Urinary bladder (tissue), 4 donors: ENCODE data around the gene ERLIN1. TPM values are rescaled to one million over a fixed set of nuclear protein-coding genes. Genes with fewer than 3 reads are reported as not detected.

Experiments
- DNase-seq: peaks from one replicate; pipeline ENCODE4 v3.0.0-alpha.2; 2015; ENCODE audit errors: extremely low spot score
- H3K27ac ChIP-seq: one replicate; pipeline ENCODE4 v1.5.1; 2013; ENCODE audit warnings: low read depth, mild to moderate bottlenecking, moderate library complexity
- H3K36me3 ChIP-seq: one replicate; pipeline ENCODE4 v1.6.1; 2013; ENCODE audit warnings: mild to moderate bottlenecking, moderate library complexity; ENCODE audit not compliant: insufficient read depth
- H3K4me1 ChIP-seq: one replicate; pipeline ENCODE4 v1.6.1; 2013; ENCODE audit warnings: mild to moderate bottlenecking, moderate library complexity; ENCODE audit not compliant: insufficient read depth
- H3K4me3 ChIP-seq: one replicate; pipeline ENCODE4 v1.5.1; 2013; ENCODE audit warnings: low read depth, low read length
- WGBS: extraction: QIAGEN DNeasy Blood & Tissue Kit; methylation state at CpG from one replicate; pipeline ENCODE4 v1.1.7; 2013; 5-methylcytosine and 5-hydroxymethylcytosine counted together
- polyA plus RNA-seq: library from polyadenylated mRNA; stranded (reverse); fragments of 200-250 nt; gene quantifications from one replicate; pipeline ENCODE4 v1.2.3, GENCODE V29; 2013
- total RNA-seq: library from RNA; depleted of rRNA; stranded (reverse); fragments of >200 nt; gene quantifications from one replicate; pipeline ENCODE4 v1.2.3, GENCODE V29; 2014
- donor health status: healthy with polysubstance abuse.
- donor health status: healthy.

The ERLIN1 gene
- total and polyA plus RNA-seq, 2 donors = 23.7 to 33.7 TPM

- DNase-seq = no peak
- no peak overlapping the region for H3K27ac ChIP-seq
These were observed 989 bp downstream of the ERLIN1 start for GRCh38 chr10:100184840-100185239.

GRCh38 chr10:100184426-100184825, 1.4 kb downstream of the ERLIN1 start:
- Histone ChIP-seq H3K36me3 (no peaks in the 10 kb centered on the region), H3K27ac (no peak overlapping the region), H3K4me3 (no peak overlapping the region), H3K4me1 (peaks cover 2% of the 10 kb centered on the region)
- 31% methylated on average over 1 of the region's 1 CpG for WGBS
- no peak for DNase-seq

More at GRCh38 chr10:100184840-100185239, 989 bp downstream of the ERLIN1 start:
- H3K4me1 ChIP-seq = peaks cover 2% of the 10 kb centered on the region
- WGBS = 3% methylated on average over 4 of the region's 4 CpGs
- H3K4me3 ChIP-seq = peak overlapping the region; percentile 93
- no peaks in the 10 kb centered on the region for H3K36me3 ChIP-seq

DNA sequence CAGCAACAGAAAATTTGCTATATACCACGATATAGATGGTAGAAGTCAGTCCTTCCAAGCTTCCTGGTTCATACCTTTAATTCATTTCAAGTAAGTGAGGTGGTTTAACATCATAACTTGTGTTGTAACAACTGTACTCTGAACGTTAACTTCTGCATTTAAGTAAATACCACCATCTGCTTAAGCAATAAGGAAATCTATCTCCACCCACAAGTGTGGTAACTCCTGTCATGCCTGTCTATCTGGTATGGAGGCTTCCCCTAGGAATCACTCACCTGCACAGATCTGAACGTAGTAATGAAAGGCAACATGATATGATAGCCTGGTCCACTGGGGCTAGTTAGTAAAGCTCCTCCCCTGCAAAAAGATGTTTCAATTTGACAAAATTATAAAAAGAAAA, 2.3 kb downstream of the ERLIN1 start:
- WGBS = 66% methylated on average over 3 of the region's 3 CpGs
- peaks cover 1% of the 10 kb centered on the region for H3K36me3 ChIP-seq
- no peak for DNase-seq
- H3K4me1 ChIP-seq = peaks cover 2% of the 10 kb centered on the region
- H3K27ac ChIP-seq = no peak overlapping the region
- no peak overlapping the region for H3K4me3 ChIP-seq

DNA sequence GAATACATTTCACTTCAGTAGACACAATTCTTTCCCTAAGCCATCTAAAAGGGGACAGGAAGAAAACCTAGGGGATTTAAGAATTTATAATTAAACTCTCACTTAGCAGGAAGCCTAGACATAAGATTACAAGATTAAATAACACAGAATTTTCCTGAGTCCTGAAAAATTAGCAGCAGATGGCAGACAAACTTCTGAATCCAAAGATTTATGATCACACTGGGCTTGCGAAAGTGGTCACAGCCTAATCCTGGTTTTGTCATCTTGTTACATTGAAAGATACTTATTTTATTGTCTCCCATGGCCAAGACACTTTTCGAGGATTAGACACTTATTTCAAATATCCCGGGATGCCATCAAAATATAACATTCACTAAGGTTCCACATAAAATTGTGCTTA, 2.9 kb downstream of the ERLIN1 start:
- WGBS = 90% methylated on average over 3 of the region's 3 CpGs
- no peak for DNase-seq
- H3K4me1 ChIP-seq = peaks cover 2% of the 10 kb centered on the region
- peaks cover 3% of the 10 kb centered on the region for H3K36me3 ChIP-seq
- no peak overlapping the region for H3K4me3 ChIP-seq
- H3K27ac ChIP-seq = peak overlapping the region; percentile 34

GRCh38 chr10:100182281-100182680, 3.5 kb downstream of the ERLIN1 start:
- Histone ChIP-seq H3K4me1 (peaks cover 2% of the 10 kb centered on the region), H3K4me3 (no peak overlapping the region), H3K27ac (no peak overlapping the region), H3K36me3 (peaks cover 3% of the 10 kb centered on the region)
- no peak for DNase-seq
- 96% methylated on average over 6 of the region's 6 CpGs for WGBS

DNA sequence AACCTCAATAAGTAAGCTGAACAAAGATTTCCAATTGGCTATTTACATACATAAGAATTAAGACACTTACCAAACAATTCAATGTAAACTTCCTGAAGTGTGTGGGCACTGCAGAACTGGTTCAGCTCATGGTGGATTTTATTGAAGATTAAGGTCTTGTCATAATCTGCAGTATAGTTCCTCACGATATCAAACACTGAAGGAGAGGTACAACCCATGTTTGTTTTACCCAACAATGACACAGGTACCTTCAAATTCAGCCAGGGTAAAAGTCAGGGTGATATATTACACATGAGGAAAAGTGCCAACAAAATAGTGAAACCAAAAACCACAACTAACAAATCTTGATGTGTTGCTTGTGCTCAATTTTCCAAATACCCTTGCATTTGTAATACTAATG, 10.0 kb downstream of the ERLIN1 start:
- peaks cover 12% of the 10 kb centered on the region for H3K36me3 ChIP-seq
- H3K4me1 ChIP-seq = no peaks in the 10 kb centered on the region
- peak overlapping the region; percentile 38 for H3K27ac ChIP-seq
- no peak overlapping the region for H3K4me3 ChIP-seq
- 70% methylated on average over 1 of the region's 1 CpG for WGBS
- no peak for DNase-seq

DNA sequence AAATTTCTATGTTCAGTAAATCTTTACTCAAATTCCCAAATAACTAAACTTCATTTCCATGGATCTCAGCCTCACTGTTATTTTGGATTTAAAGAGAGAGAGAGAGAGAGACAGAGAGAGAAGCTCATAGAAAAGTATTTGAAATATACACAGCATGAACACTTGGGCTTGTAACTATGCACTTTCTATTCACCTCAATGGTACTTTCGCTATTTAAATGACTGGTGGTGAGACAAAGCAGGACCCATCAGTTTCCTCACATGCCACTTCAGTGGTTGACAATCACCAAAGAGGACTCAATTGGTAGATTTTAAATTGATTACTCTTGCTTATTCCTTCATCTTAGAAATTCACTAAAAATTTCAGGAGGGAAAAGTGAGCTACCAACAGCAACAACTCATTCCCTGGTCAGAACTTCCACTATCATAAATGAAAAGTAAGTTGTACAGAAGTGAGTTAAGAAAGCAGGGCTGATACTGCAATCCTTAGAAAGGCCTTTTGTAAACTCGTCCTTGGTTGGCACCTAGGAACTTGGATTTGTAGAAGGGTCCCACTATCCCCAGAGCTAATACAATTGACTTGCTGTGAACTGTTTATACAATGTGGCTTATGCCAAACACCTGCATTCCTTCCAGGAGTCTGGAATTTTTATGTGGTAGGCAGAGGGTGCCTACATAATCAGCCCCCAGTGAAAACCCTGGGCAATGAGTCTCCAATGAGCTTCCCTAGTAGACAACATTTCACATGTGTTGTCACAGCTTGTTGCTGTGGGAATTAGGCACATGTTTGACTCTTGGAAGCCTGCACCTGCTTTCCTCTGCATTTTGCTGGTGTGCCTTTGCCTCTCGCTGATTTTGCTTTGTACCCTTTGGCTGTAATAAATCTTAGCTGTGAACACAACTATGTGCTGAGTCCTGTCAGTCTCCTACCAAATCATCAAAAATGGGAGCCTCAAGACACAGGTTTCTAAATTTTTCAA, 10.8 kb downstream of the ERLIN1 start:
- no peak overlapping the region for H3K4me3 ChIP-seq
- no peak overlapping the region for H3K27ac ChIP-seq
- 92% methylated on average over 3 of the region's 3 CpGs for WGBS
- DNase-seq = no peak
- peaks cover 12% of the 10 kb centered on the region for H3K36me3 ChIP-seq
- no peaks in the 10 kb centered on the region for H3K4me1 ChIP-seq

GRCh38 chr10:100173035-100173434, 12.8 kb downstream of the ERLIN1 start:
- Histone ChIP-seq H3K4me1 (no peaks in the 10 kb centered on the region), H3K4me3 (no peak overlapping the region), H3K27ac (no peak overlapping the region), H3K36me3 (peaks cover 9% of the 10 kb centered on the region)
- no peak for DNase-seq
- 95% methylated on average over 6 of the region's 6 CpGs for WGBS

- H3K4me1 ChIP-seq = no peaks in the 10 kb centered on the region
- no peak overlapping the region for H3K27ac ChIP-seq
- peaks cover 9% of the 10 kb centered on the region for H3K36me3 ChIP-seq
- 92% methylated on average over 1 of the region's 1 CpG for WGBS
- no peak overlapping the region for H3K4me3 ChIP-seq
- DNase-seq = no peak
These were observed 13.5 kb downstream of the ERLIN1 start for GRCh38 chr10:100172349-100172748.

DNA sequence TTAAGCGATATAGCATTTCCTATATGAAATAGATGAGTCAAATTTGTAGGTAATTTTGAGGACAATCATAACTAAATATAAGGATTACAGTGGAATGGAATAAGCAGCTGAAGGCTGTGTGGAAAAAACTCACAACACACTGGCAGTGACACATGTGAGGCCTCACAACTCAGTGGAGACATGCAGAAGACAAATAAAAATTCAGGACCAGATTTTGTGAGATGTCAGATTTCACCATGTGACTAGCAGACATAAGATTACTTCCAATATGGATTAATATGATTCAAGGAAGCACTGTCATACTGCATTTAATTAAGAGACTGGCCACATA, 17.6 kb downstream of the ERLIN1 start:
- no peak overlapping the region for H3K4me3 ChIP-seq
- DNase-seq = no peak
- WGBS = 90% methylated on average over 1 of the region's 1 CpG
- peaks cover 5% of the 10 kb centered on the region for H3K36me3 ChIP-seq
- no peaks in the 10 kb centered on the region for H3K4me1 ChIP-seq
- no peak overlapping the region for H3K27ac ChIP-seq

DNA sequence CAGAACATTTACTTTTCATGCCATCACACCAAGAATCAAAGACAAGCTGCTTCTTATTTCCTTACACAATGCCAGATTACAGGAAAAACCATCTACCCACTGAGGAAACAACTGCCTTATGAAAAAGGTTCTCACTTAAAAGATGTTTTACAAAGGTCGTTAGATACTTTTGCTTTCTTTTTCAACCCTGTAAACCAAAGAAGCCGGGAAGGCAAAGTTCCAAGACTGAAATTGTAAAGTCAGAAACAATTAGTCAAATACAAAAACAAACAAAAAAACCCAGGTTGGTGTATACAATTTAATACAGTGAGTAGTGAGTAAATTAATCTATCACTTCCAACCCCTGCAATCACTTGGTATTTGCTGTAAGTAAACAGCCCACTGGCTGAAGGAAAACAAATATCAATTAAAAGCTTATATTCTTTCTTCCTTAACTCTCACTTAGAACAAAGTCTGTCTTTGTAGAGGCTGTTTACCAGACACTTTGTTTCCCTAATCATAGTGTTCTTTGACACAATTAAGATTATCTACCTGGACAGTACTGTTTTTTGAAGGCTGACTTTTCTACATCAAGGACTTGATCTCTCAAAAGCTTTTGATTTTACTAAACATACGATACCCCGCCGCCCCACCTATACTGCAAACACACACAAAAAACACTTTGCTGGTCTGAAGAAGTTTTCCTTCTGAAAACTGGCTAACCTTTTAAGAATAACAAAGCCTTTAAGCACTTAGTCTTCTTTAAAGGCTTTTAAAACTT, 18.1 kb downstream of the ERLIN1 start:
- Histone ChIP-seq H3K27ac (no peak overlapping the region), H3K4me1 (no peaks in the 10 kb centered on the region), H3K4me3 (no peak overlapping the region), H3K36me3 (peaks cover under 1% of the 10 kb centered on the region)
- no peak for DNase-seq
- WGBS = 79% methylated on average over 5 of the region's 5 CpGs

DNA sequence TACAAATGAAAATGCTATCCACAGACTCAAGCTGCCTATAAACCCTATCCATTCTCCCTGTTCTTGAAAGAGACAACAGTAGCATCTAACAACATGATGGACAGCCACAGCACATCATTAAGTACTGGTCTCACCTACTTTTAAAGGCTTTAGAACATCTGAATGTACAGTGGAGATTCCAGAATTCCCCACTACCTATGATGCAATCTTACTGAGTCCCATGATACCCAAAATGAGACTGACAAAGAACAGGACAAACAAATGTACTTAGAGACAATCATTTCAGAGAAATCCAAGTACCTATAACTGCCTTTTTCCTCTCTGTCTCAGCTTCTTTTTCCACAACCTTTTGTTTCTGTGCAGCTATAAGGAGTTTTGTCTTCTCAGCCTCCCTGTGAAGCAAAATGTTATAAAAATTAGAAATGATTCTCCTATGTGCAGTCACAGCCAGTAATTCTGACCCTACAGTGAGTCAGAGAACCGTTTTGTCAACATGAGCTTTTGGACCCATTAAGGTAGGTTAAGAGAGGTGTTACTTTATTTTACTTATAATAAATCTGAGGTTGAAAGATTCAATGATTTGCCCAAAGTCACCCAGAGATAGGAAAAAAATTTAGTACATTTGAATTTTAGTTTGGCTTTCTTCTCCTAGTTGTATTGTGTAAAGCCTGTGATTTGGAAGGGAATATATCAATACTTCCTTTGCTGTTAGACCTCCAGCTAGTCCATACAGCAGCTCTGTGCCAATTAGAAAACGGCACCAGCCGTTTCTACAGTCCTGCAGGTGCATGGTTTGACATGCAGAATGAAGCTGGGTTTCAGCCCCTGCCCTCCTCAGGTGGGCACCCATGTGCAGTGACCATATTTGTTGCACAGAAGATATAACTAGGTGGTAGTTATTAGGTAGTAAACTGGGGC, 21.9 kb downstream of the ERLIN1 start:
- no peaks in the 10 kb centered on the region for H3K4me1 ChIP-seq
- H3K27ac ChIP-seq = no peak overlapping the region
- 90% methylated on average over 3 of the region's 3 CpGs for WGBS
- H3K4me3 ChIP-seq = no peak overlapping the region
- DNase-seq = no peak
- H3K36me3 ChIP-seq = no peaks in the 10 kb centered on the region

GRCh38 chr10:100162696-100163095, 23.1 kb downstream of the ERLIN1 start:
- DNase-seq = no peak
- no peaks in the 10 kb centered on the region for H3K36me3 ChIP-seq
- no peaks in the 10 kb centered on the region for H3K4me1 ChIP-seq
- H3K4me3 ChIP-seq = no peak overlapping the region
- H3K27ac ChIP-seq = no peak overlapping the region
- WGBS = 96% methylated on average over 3 of the region's 3 CpGs
